HepG2 (cell line): ENCODE results near the gene ANXA7. TPM values are rescaled to one million over a fixed set of nuclear protein-coding genes. Genes with fewer than 3 reads are reported as not detected.

Experiments used
- AFF4 ChIP-seq: sonication (generic); formaldehyde crosslinking; IDR thresholded peaks from 2 replicates; pipeline ENCODE4 v1.4.0; 2020; ENCODE audit warnings: missing genetic modification reagents
- DDIT3 ChIP-seq: sonication (generic); formaldehyde crosslinking; IDR thresholded peaks from 2 replicates; pipeline ENCODE4 v1.4.0; 2020; ENCODE audit warnings: mild to moderate bottlenecking, missing genetic modification reagents
- GATAD1 ChIP-seq: IDR thresholded peaks from 2 replicates; pipeline ENCODE4 v1.6.1; 2016; ENCODE audit warnings: missing genetic modification reagents, missing compliant biosample characterization
- GRHL1 ChIP-seq: sonication (generic); formaldehyde crosslinking; conservative IDR thresholded peaks from 2 replicates; pipeline ENCODE4 v1.8.0; 2022; ENCODE audit warnings: missing genetic modification reagents
- MBD4 ChIP-seq: IDR thresholded peaks from 2 replicates; pipeline ENCODE4 v1.6.1; 2012; ENCODE audit warnings: low read length, inconsistent platforms, borderline replicate concordance
- NCOR1 ChIP-seq: fragments of 200-600 bp; sonication (generic); IDR thresholded peaks from 2 replicates; pipeline ENCODE4 v1.7.0; 2017; ENCODE audit warnings: antibody characterized with exemption, low read length, borderline replicate concordance
- NFIB ChIP-seq: sonication (generic); formaldehyde crosslinking; IDR thresholded peaks from 2 replicates; pipeline ENCODE4 v1.9.0; 2021; ENCODE audit warnings: missing genetic modification reagents, mild to moderate bottlenecking, borderline replicate concordance
- NR3C1 ChIP-seq: sonication (generic); formaldehyde crosslinking; IDR thresholded peaks from 2 replicates; pipeline ENCODE4 v1.4.0; 2020; ENCODE audit warnings: missing genetic modification reagents
- PATZ1 ChIP-seq: sonication (generic); formaldehyde crosslinking; IDR thresholded peaks from 2 replicates; pipeline ENCODE4 v1.4.0; 2020; ENCODE audit warnings: missing genetic modification reagents
- PHF5A ChIP-seq: IDR thresholded peaks from one replicate; pipeline ENCODE4 v1.6.1; 2018; ENCODE audit warnings: low read depth, missing genetic modification reagents; ENCODE audit not compliant: unreplicated experiment
- SIN3A ChIP-seq: IDR thresholded peaks from 2 replicates; pipeline ENCODE4 v1.6.1; 2011; ENCODE audit warnings: low read depth, mild to moderate bottlenecking, control low read depth, low read length, borderline replicate concordance
- SMC3 ChIP-seq: IDR thresholded peaks from 2 replicates; pipeline ENCODE4 v1.6.1; 2011; ENCODE audit warnings: low read length, improper control_type of control experiment
- SSRP1 ChIP-seq: IDR thresholded peaks from 2 replicates; pipeline ENCODE4 v1.6.1; 2016; ENCODE audit warnings: control low read depth
- TOE1 ChIP-seq: sonication (generic); formaldehyde crosslinking; IDR thresholded peaks from 2 replicates; pipeline ENCODE4 v1.4.0; 2020; ENCODE audit warnings: mild to moderate bottlenecking, missing genetic modification reagents
- YEATS4 ChIP-seq: sonication (generic); formaldehyde crosslinking; IDR thresholded peaks from 2 replicates; pipeline ENCODE4 v1.4.0; 2020; ENCODE audit warnings: missing genetic modification reagents, borderline replicate concordance
- ZMYM3 ChIP-seq: sonication (generic); formaldehyde crosslinking; IDR thresholded peaks from 2 replicates; pipeline ENCODE4 v1.5.1; 2020; ENCODE audit warnings: mild to moderate bottlenecking, missing genetic modification reagents
- ZNF275 ChIP-seq: sonication (generic); formaldehyde crosslinking; IDR thresholded peaks from 2 replicates; pipeline ENCODE4 v1.8.0; 2022; ENCODE audit warnings: missing genetic modification reagents, mild to moderate bottlenecking, inconsistent platforms, borderline replicate concordance
- ZNF543 ChIP-seq: sonication (generic); formaldehyde crosslinking; IDR thresholded peaks from 2 replicates; pipeline ENCODE4 v1.4.0; 2020; ENCODE audit warnings: mild to moderate bottlenecking, missing genetic modification reagents
- ZNF713 ChIP-seq: sonication (generic); formaldehyde crosslinking; IDR thresholded peaks from 2 replicates; pipeline ENCODE4 v1.4.0; 2020; ENCODE audit warnings: mild to moderate bottlenecking, missing genetic modification reagents
- ZNF749 ChIP-seq: sonication (generic); formaldehyde crosslinking; IDR thresholded peaks from 2 replicates; pipeline ENCODE4 v1.8.0; 2022; ENCODE audit warnings: mild to moderate bottlenecking, missing genetic modification reagents, moderate library complexity, borderline replicate concordance
- polyA plus RNA-seq, 8 experiments: library from polyadenylated mRNA; depleted of rRNA in 3 of 8; stranded (reverse) in 7 of 8; unstranded in 1 of 8; fragments of >200 nt; fragmentation: Illumina TruSeq in 4 of 8; extraction: Trizol in 4 of 8; gene quantifications; 2 replicates each; pipeline versions ENCODE4 v1.2.1 to v1.2.3, GENCODE V29; 2011 to 2016; ENCODE audit warnings: low read depth in 4 of 8, missing spikeins in 1 of 8, mixed read lengths in 1 of 8; ENCODE audit not compliant: insufficient read depth in 1 of 8
- total RNA-seq, 5 experiments: library from RNA; depleted of rRNA; stranded (reverse); fragments of >200 nt; fragmentation: Illumina TruSeq; extraction: Trizol; gene quantifications; 2 replicates each; pipeline ENCODE4 v1.2.3, GENCODE V29; 2016; ENCODE audit warnings: low read depth in 1 of 5
- TF ChIP-seq, protein P1 (sequence below): sonication (generic); formaldehyde crosslinking; IDR thresholded peaks from 2 replicates; pipeline ENCODE4 v1.8.1; 2022; ENCODE audit warnings: mild to moderate bottlenecking, missing genetic modification reagents

Gene ANXA7
- total and polyA plus RNA-seq, 2 of the 13 experiments (the other 11 are each of a cell fraction or from before 2014, with no cell fraction given), result 54.8 to 89.0 TPM

- TF ChIP-seq GRHL1 (CRISPR knock-in tag) (no peak), MBD4 (no peak), SIN3A (peak; percentile 15; the same call in 1 of the 2 replicates), SMC3 (no peak), SSRP1 (no peak), TOE1 (no peak), DDIT3 (no peak), PHF5A (no peak), ZNF713 (CRISPR knock-in tag) (no peak), ZMYM3 (CRISPR knock-in tag) (no peak), ZNF275 (CRISPR knock-in tag) (no peak), NCOR1 (no peak), NFIB (CRISPR knock-in tag) (no peak), GATAD1 (CRISPR knock-in tag) (peak; percentile 65; the same call in 1 of the 2 replicates), YEATS4 (CRISPR knock-in tag) (no peak), AFF4 (CRISPR knock-in tag) (no peak), NR3C1 (CRISPR knock-in tag) (no peak), ZNF749 (CRISPR knock-in tag) (no peak), PATZ1 (no peak), ZNF543 (CRISPR knock-in tag) (no peak)
- TF ChIP-seq, protein P1, sequence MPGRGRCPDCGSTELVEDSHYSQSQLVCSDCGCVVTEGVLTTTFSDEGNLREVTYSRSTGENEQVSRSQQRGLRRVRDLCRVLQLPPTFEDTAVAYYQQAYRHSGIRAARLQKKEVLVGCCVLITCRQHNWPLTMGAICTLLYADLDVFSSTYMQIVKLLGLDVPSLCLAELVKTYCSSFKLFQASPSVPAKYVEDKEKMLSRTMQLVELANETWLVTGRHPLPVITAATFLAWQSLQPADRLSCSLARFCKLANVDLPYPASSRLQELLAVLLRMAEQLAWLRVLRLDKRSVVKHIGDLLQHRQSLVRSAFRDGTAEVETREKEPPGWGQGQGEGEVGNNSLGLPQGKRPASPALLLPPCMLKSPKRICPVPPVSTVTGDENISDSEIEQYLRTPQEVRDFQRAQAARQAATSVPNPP (CRISPR knock-in tag), result no peak
Observed at GRCh38 chr10:73413108-73413527, 740 bp downstream of the ANXA7 start (continued).
